HepG2 (cell line): Measurements from ENCODE around the gene NUBP2.

ENCODE experiments used
- NFYB ChIP-seq: sonication (generic); formaldehyde crosslinking; IDR thresholded peaks from 2 replicates; pipeline ENCODE4 v1.4.0; 2020; ENCODE audit warnings: missing genetic modification reagents
- TF ChIP-seq, protein P1 (sequence below): sonication (generic); formaldehyde crosslinking; IDR thresholded peaks from 2 replicates; pipeline ENCODE4 v1.5.1; 2020; ENCODE audit warnings: missing genetic modification reagents, mild to moderate bottlenecking, borderline replicate concordance
- TF ChIP-seq, protein P2 (sequence below): sonication (generic); formaldehyde crosslinking; conservative IDR thresholded peaks from 2 replicates; pipeline ENCODE4 v1.4.0; 2020; ENCODE audit warnings: mild to moderate bottlenecking, missing genetic modification reagents, moderate library complexity

DNA sequence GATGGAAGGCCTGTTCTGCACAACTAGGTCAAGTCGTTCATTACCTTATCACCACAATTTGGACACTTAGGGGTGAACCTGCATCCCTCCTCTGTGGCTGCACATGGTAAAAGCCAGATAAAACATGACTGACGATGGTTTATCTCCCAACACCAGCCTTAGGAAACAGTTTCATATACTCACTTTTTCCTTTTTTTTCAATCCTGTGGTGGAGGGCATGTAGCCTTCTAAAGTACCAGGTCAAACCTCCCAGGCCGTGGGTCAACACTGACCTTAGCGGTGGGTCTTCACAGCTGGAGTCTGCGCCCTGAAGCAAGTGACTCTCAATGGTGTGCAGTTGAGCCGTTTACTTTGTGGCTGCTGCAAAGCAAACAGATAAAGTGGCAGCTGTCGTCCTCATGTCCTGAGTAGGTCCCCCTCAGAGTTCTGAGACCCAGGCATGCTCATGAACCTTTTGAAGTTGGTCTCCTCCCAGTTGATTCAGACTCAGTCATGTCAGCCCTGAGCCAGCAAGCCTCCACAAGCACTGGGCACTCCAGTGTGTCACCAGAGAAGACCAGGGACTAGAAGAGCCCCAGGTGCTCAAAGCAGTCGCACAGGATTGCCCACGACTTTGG is 50.2 kb downstream of the NUBP2 start:
- no peak for TF ChIP-seq NFYB
- TF ChIP-seq, protein P1, sequence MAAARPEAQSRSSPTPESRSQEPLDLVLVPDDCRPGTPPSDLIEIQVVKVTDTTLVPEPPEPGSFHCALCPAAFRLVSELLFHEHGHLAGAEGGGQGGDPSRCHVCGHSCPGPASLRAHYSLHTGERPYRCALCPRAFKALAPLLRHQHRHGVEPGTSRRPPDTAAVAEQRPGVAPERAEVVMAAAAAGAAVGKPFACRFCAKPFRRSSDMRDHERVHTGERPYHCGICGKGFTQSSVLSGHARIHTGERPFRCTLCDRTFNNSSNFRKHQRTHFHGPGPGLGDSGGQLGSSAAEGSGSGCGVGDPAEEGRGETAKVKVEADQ (CRISPR knock-in tag), result no peak
- TF ChIP-seq, protein P2, sequence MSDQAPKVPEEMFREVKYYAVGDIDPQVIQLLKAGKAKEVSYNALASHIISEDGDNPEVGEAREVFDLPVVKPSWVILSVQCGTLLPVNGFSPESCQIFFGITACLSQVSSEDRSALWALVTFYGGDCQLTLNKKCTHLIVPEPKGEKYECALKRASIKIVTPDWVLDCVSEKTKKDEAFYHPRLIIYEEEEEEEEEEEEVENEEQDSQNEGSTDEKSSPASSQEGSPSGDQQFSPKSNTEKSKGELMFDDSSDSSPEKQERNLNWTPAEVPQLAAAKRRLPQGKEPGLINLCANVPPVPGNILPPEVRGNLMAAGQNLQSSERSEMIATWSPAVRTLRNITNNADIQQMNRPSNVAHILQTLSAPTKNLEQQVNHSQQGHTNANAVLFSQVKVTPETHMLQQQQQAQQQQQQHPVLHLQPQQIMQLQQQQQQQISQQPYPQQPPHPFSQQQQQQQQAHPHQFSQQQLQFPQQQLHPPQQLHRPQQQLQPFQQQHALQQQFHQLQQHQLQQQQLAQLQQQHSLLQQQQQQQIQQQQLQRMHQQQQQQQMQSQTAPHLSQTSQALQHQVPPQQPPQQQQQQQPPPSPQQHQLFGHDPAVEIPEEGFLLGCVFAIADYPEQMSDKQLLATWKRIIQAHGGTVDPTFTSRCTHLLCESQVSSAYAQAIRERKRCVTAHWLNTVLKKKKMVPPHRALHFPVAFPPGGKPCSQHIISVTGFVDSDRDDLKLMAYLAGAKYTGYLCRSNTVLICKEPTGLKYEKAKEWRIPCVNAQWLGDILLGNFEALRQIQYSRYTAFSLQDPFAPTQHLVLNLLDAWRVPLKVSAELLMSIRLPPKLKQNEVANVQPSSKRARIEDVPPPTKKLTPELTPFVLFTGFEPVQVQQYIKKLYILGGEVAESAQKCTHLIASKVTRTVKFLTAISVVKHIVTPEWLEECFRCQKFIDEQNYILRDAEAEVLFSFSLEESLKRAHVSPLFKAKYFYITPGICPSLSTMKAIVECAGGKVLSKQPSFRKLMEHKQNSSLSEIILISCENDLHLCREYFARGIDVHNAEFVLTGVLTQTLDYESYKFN (CRISPR knock-in tag), result peak; percentile 86
